HCEC 1CT (cell line): ENCODE results near the gene PIGU.
"Not testable (repeated sequence)": the region's sequence is repeated elsewhere in the genome, so short reads cannot be mapped to it uniquely, and the experiment has no call there.

ENCODE experiments used
- DNase-seq: peaks from one replicate; pipeline ENCODE4 v3.0.0-alpha.2; 2017

PIGU gene

GRCh38 chr20:34621036-34621343, 55.9 kb downstream of the PIGU start:
- DNase-seq = no peak

- DNase-seq = no peak
Observed at GRCh38 chr20:34618676-34619075, 58.2 kb downstream of the PIGU start.

GRCh38 chr20:34616913-34617312, 60.0 kb downstream of the PIGU start:
- DNase-seq = not testable (repeated sequence)

- DNase-seq = no peak
Observed at GRCh38 chr20:34615477-34615876, 61.4 kb downstream of the PIGU start.

- DNase-seq = not testable (repeated sequence)
Observed at GRCh38 chr20:34611976-34612375, 64.9 kb downstream of the PIGU start.

- DNase-seq = no peak
Observed at GRCh38 chr20:34607066-34607465, 69.8 kb downstream of the PIGU start.

- DNase-seq = peak; percentile 77
Observed at GRCh38 chr20:34604980-34605788, 71.7 kb downstream of the PIGU start.

- no peak for DNase-seq
Observed at GRCh38 chr20:34600892-34601653, 75.8 kb downstream of the PIGU start.

GRCh38 chr20:34595377-34596184, 81.3 kb downstream of the PIGU start:
- no peak for DNase-seq

GRCh38 chr20:34586488-34587163, 90.3 kb downstream of the PIGU start:
- DNase-seq = no peak

- no peak for DNase-seq
Observed at GRCh38 chr20:34585019-34585418, 91.9 kb downstream of the PIGU start.

GRCh38 chr20:34583544-34583943, 93.3 kb downstream of the PIGU start:
- no peak for DNase-seq

GRCh38 chr20:34582911-34583310, 94.0 kb downstream of the PIGU start:
- peak; percentile 14 for DNase-seq

- no peak for DNase-seq
Observed at GRCh38 chr20:34582221-34582620, 94.7 kb downstream of the PIGU start.

- no peak for DNase-seq
Observed at GRCh38 chr20:34581341-34582184, 95.3 kb downstream of the PIGU start.

GRCh38 chr20:34579979-34580940, 96.6 kb downstream of the PIGU start:
- DNase-seq = no peak

- DNase-seq = peak; percentile 70
Observed at GRCh38 chr20:34579191-34579978, 97.5 kb downstream of the PIGU start.

- no peak for DNase-seq
Observed at GRCh38 chr20:34578521-34578920, 98.4 kb downstream of the PIGU start.

- no peak for DNase-seq
Observed at GRCh38 chr20:34578025-34578424, 98.9 kb downstream of the PIGU start.

GRCh38 chr20:34577061-34577460, 99.8 kb downstream of the PIGU start:
- DNase-seq = no peak
